C4-2B (cell line): ENCODE results near the gene FGFRL1.

Experiments
- CTCF ChIP-seq: fragments of 450-650 bp; conservative IDR thresholded peaks from 2 replicates; pipeline ENCODE4 v1.5.1; 2017; ENCODE audit warnings: mild to moderate bottlenecking
- ZFX ChIP-seq: fragments of 450-650 bp; IDR thresholded peaks from 2 replicates; pipeline ENCODE4 v1.6.1; 2017

GRCh38 chr4:1004557-1005485, 6.6 kb upstream of the FGFRL1 start:
- no peak for TF ChIP-seq CTCF
- TF ChIP-seq ZFX, result no peak
